HEK293 (cell line): Measurements from ENCODE around the gene ABCF2.

Source experiments
- BCL6B ChIP-seq: fragments of 450-650 bp; formaldehyde crosslinking; IDR thresholded peaks from 2 replicates; pipeline ENCODE4 v1.5.1; 2017; ENCODE audit warnings: missing biosample characterization, missing genetic modification characterization
- CTCF ChIP-seq: fragments of 450-650 bp; formaldehyde crosslinking; IDR thresholded peaks from 2 replicates; pipeline ENCODE4 v1.5.1; 2016; ENCODE audit warnings: missing biosample characterization, missing genetic modification characterization
- GLI4 ChIP-seq: fragments of 450-650 bp; formaldehyde crosslinking; IDR thresholded peaks from 2 replicates; pipeline ENCODE4 v1.5.1; 2016; ENCODE audit warnings: missing biosample characterization, missing genetic modification characterization
- GLIS2 ChIP-seq: fragments of 450-650 bp; formaldehyde crosslinking; IDR thresholded peaks from 2 replicates; pipeline ENCODE4 v1.5.1; 2016; ENCODE audit warnings: missing biosample characterization, missing genetic modification characterization
- IKZF3 ChIP-seq: fragments of 450-650 bp; IDR thresholded peaks from 2 replicates; pipeline ENCODE4 v1.5.0; 2018; ENCODE audit warnings: missing biosample characterization, mild to moderate bottlenecking, missing genetic modification characterization, moderate library complexity
- KLF1 ChIP-seq: fragments of 450-650 bp; formaldehyde crosslinking; IDR thresholded peaks from 2 replicates; pipeline ENCODE4 v1.5.1; 2016; ENCODE audit warnings: missing biosample characterization, missing genetic modification characterization
- KLF8 ChIP-seq: fragments of 450-650 bp; formaldehyde crosslinking; IDR thresholded peaks from 2 replicates; pipeline ENCODE4 v1.5.1; 2016; ENCODE audit warnings: missing biosample characterization, missing genetic modification characterization
- SP3 ChIP-seq: fragments of 450-650 bp; formaldehyde crosslinking; IDR thresholded peaks from 2 replicates; pipeline ENCODE4 v1.5.1; 2016; ENCODE audit warnings: missing biosample characterization, missing genetic modification characterization
- SP7 ChIP-seq: fragments of 450-650 bp; formaldehyde crosslinking; IDR thresholded peaks from 2 replicates; pipeline ENCODE4 v1.5.1; 2016; ENCODE audit warnings: missing biosample characterization, missing genetic modification characterization
- ZBTB17 ChIP-seq: fragments of 450-650 bp; formaldehyde crosslinking; IDR thresholded peaks from 2 replicates; pipeline ENCODE4 v1.5.1; 2016; ENCODE audit warnings: missing biosample characterization, missing genetic modification characterization
- ZBTB26 ChIP-seq: fragments of 450-650 bp; formaldehyde crosslinking; optimal IDR thresholded peaks from 2 replicates; pipeline ENCODE3; 2016; ENCODE audit warnings: missing biosample characterization, mild to moderate bottlenecking, missing genetic modification characterization
- ZFHX2 ChIP-seq: fragments of 450-650 bp; formaldehyde crosslinking; conservative IDR thresholded peaks from 2 replicates; pipeline ENCODE4 v1.5.1; 2016; ENCODE audit warnings: missing biosample characterization, missing genetic modification characterization
- ZFP3 ChIP-seq: fragments of 450-650 bp; formaldehyde crosslinking; IDR thresholded peaks from 2 replicates; pipeline ENCODE4 v1.5.1; 2016; ENCODE audit warnings: low read depth, missing biosample characterization, missing genetic modification characterization
- ZFP69B ChIP-seq: fragments of 450-650 bp; formaldehyde crosslinking; IDR thresholded peaks from 2 replicates; pipeline ENCODE4 v1.5.1; 2016; ENCODE audit warnings: missing biosample characterization, missing genetic modification characterization
- ZNF10 ChIP-seq: fragments of 450-650 bp; formaldehyde crosslinking; IDR thresholded peaks from 2 replicates; pipeline ENCODE4 v1.5.1; 2017; ENCODE audit warnings: missing biosample characterization, missing genetic modification characterization
- ZNF157 ChIP-seq: fragments of 450-650 bp; formaldehyde crosslinking; IDR thresholded peaks from 2 replicates; pipeline ENCODE4 v1.5.1; 2016; ENCODE audit warnings: missing biosample characterization, missing genetic modification characterization
- ZNF2 ChIP-seq: fragments of 450-650 bp; formaldehyde crosslinking; IDR thresholded peaks from 2 replicates; pipeline ENCODE4 v1.5.1; 2016; ENCODE audit warnings: missing biosample characterization, missing genetic modification characterization
- ZNF211 ChIP-seq: fragments of 450-650 bp; formaldehyde crosslinking; IDR thresholded peaks from 2 replicates; pipeline ENCODE4 v1.5.1; 2016; ENCODE audit warnings: low read depth, missing biosample characterization, missing genetic modification characterization
- ZNF24 ChIP-seq: fragments of 450-650 bp; formaldehyde crosslinking; IDR thresholded peaks from 2 replicates; pipeline ENCODE4 v1.5.1; 2016; ENCODE audit warnings: missing biosample characterization, missing genetic modification characterization
- ZNF335 ChIP-seq: fragments of 450-650 bp; formaldehyde crosslinking; conservative IDR thresholded peaks from 2 replicates; pipeline ENCODE4 v1.5.1; 2016; ENCODE audit warnings: missing biosample characterization, missing genetic modification characterization
- ZNF449 ChIP-seq: fragments of 450-650 bp; formaldehyde crosslinking; IDR thresholded peaks from 2 replicates; pipeline ENCODE4 v1.5.1; 2017; ENCODE audit warnings: missing biosample characterization, mild to moderate bottlenecking, missing genetic modification characterization, moderate library complexity
- ZNF501 ChIP-seq: fragments of 450-650 bp; formaldehyde crosslinking; IDR thresholded peaks from 2 replicates; pipeline ENCODE4 v1.5.1; 2016; ENCODE audit warnings: missing biosample characterization, missing genetic modification characterization
- ZNF558 ChIP-seq: fragments of 450-650 bp; formaldehyde crosslinking; IDR thresholded peaks from 2 replicates; pipeline ENCODE4 v1.5.1; 2016; ENCODE audit warnings: missing biosample characterization, missing genetic modification characterization
- ZNF561 ChIP-seq: fragments of 450-650 bp; IDR thresholded peaks from 2 replicates; pipeline ENCODE4 v1.5.1; 2018; ENCODE audit warnings: missing biosample characterization, missing genetic modification characterization, borderline replicate concordance
- ZNF585B ChIP-seq: fragments of 450-650 bp; formaldehyde crosslinking; IDR thresholded peaks from 2 replicates; pipeline ENCODE4 v1.5.1; 2016; ENCODE audit warnings: missing biosample characterization, missing genetic modification characterization
- ZNF596 ChIP-seq: fragments of 450-650 bp; IDR thresholded peaks from 2 replicates; pipeline ENCODE4 v1.5.0; 2018; ENCODE audit warnings: missing biosample characterization, mild to moderate bottlenecking, missing genetic modification characterization, moderate library complexity
- ZNF629 ChIP-seq: fragments of 450-650 bp; formaldehyde crosslinking; IDR thresholded peaks from 2 replicates; pipeline ENCODE4 v1.5.1; 2017; ENCODE audit warnings: missing biosample characterization, missing genetic modification characterization
- ZNF639 ChIP-seq: fragments of 450-650 bp; formaldehyde crosslinking; IDR thresholded peaks from 2 replicates; pipeline ENCODE4 v1.5.1; 2016; ENCODE audit warnings: missing biosample characterization, missing genetic modification characterization
- ZNF660 ChIP-seq: fragments of 450-650 bp; IDR thresholded peaks from 2 replicates; pipeline ENCODE4 v1.5.1; 2018; ENCODE audit warnings: missing biosample characterization, mild to moderate bottlenecking, missing genetic modification characterization
- ZNF747 ChIP-seq: fragments of 450-650 bp; formaldehyde crosslinking; IDR thresholded peaks from 2 replicates; pipeline ENCODE4 v1.5.1; 2016; ENCODE audit warnings: missing biosample characterization, missing genetic modification characterization
- ZNF76 ChIP-seq: fragments of 450-650 bp; formaldehyde crosslinking; IDR thresholded peaks from 2 replicates; pipeline ENCODE4; 2016; ENCODE audit warnings: low read depth, missing biosample characterization, missing genetic modification characterization, borderline replicate concordance
- ZNF777 ChIP-seq: fragments of 450-650 bp; formaldehyde crosslinking; IDR thresholded peaks from 2 replicates; pipeline ENCODE4 v1.5.1; 2017; ENCODE audit warnings: missing biosample characterization, missing genetic modification characterization, borderline replicate concordance
- ZSCAN30 ChIP-seq: fragments of 450-650 bp; IDR thresholded peaks from 2 replicates; pipeline ENCODE4 v1.5.1; 2018; ENCODE audit warnings: missing biosample characterization, mild to moderate bottlenecking, missing genetic modification characterization, moderate library complexity
- ZXDB ChIP-seq: fragments of 450-650 bp; formaldehyde crosslinking; IDR thresholded peaks from 2 replicates; pipeline ENCODE4 v1.5.1; 2016; ENCODE audit warnings: missing biosample characterization, missing genetic modification characterization

The ABCF2 gene

GRCh38 chr7:151248346-151249033 is 21.5 kb upstream of the ABCF2 start, which contains the start of gene SMARCD3 (continued):
- no peak for TF ChIP-seq BCL6B (tag by site-specific recombination)
- no peak for TF ChIP-seq ZFP3 (tag by site-specific recombination)
- peak; percentile 26; the same call in 1 of the 2 replicates for TF ChIP-seq CTCF
- TF ChIP-seq KLF8 (tag by site-specific recombination) = peak; percentile 66
- TF ChIP-seq ZNF211 (tag by site-specific recombination) = no peak
- TF ChIP-seq ZNF335 (tag by site-specific recombination) = peak; percentile 76
- TF ChIP-seq SP7 (tag by site-specific recombination) = 0 out of 2 replicates have a peak, but pooled peaks have one; percentile 13
- no peak for TF ChIP-seq ZSCAN30 (tag by site-specific recombination)
- TF ChIP-seq ZNF660 (tag by site-specific recombination) = peak; percentile 53; the same call in 1 of the 2 replicates
- TF ChIP-seq ZNF24 = no peak
- TF ChIP-seq ZNF501 (tag by site-specific recombination) = peak; percentile 82
- TF ChIP-seq ZFP69B (tag by site-specific recombination) = 0 out of 2 replicates have a peak, but pooled peaks have one; percentile 38
- no peak for TF ChIP-seq ZNF561 (tag by site-specific recombination)
- no peak for TF ChIP-seq ZNF596 (tag by site-specific recombination)
- TF ChIP-seq GLI4 (tag by site-specific recombination) = 0 out of 2 replicates have a peak, but pooled peaks have one; percentile 42
- no peak for TF ChIP-seq ZNF629 (tag by site-specific recombination)
- TF ChIP-seq ZNF639 (tag by site-specific recombination) = peak; percentile 42
- TF ChIP-seq ZNF2 (tag by site-specific recombination) = peak; percentile 56
- TF ChIP-seq ZNF76 (tag by site-specific recombination) = no peak
- TF ChIP-seq ZNF558 = no peak
- 0 out of 2 replicates have a peak, but pooled peaks have one; percentile 8 for TF ChIP-seq IKZF3 (tag by site-specific recombination)
- TF ChIP-seq ZNF449 = peak; percentile 28; the same call in 1 of the 2 replicates
- TF ChIP-seq ZNF585B (tag by site-specific recombination) = no peak
- TF ChIP-seq SP3 (tag by site-specific recombination) = peak; percentile 48; the same call in 1 of the 2 replicates
- TF ChIP-seq KLF1 (tag by site-specific recombination) = no peak
- peak; percentile 46; the same call in 1 of the 2 replicates for TF ChIP-seq ZXDB (tag by site-specific recombination)
- no peak; the same call in 1 of the 2 replicates for TF ChIP-seq ZBTB17 (tag by site-specific recombination)
- no peak for TF ChIP-seq ZNF10 (tag by site-specific recombination)
- peak; percentile 72 for TF ChIP-seq ZFHX2 (tag by site-specific recombination)
- TF ChIP-seq GLIS2 (tag by site-specific recombination) = peak; percentile 80
- TF ChIP-seq ZNF777 (tag by site-specific recombination) = peak; percentile 65; the same call in 1 of the 2 replicates
- TF ChIP-seq ZNF747 (tag by site-specific recombination) = no peak
- TF ChIP-seq ZBTB26 (tag by site-specific recombination) = peak; percentile 44
- no peak for TF ChIP-seq ZNF157 (tag by site-specific recombination)
